OCI-LY3 (cell line): ENCODE data around the gene TNS3.

Experiments
- EZH2phosphoT487 ChIP-seq: fragments of 200-600 bp; shearing (Covaris generic); IDR thresholded peaks from 2 replicates; pipeline ENCODE4 v1.6.1; 2018; ENCODE audit warnings: antibody characterized with exemption, mixed run types, low read depth
- TF ChIP-seq, protein P1 (sequence below): fragments of 200-600, 300-600 bp; sonication (generic); IDR thresholded peaks from 2 replicates; pipeline ENCODE4 v1.5.1; 2014; ENCODE audit warnings: antibody characterized with exemption, low read length, low read depth

DNA sequence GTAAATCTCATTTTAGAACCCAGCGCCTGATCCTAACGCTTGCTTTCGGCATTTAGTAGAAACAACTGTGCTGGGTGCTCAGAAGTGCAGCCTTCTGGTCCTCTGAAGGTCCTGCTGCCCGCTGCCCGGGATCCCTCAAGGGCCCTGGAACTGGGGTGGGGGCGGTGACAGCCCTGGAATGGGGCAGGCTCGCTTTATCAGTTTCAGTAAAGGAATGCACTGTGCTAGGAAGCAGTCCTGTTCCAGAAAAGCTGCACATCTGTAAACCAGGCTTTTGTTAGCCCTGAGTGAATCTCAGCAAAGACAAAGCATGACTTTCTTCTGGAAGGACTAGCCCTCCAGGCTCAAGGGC is 254.6 kb downstream of the TNS3 start:
- TF ChIP-seq EZH2phosphoT487: no peak
- TF ChIP-seq, protein P1, sequence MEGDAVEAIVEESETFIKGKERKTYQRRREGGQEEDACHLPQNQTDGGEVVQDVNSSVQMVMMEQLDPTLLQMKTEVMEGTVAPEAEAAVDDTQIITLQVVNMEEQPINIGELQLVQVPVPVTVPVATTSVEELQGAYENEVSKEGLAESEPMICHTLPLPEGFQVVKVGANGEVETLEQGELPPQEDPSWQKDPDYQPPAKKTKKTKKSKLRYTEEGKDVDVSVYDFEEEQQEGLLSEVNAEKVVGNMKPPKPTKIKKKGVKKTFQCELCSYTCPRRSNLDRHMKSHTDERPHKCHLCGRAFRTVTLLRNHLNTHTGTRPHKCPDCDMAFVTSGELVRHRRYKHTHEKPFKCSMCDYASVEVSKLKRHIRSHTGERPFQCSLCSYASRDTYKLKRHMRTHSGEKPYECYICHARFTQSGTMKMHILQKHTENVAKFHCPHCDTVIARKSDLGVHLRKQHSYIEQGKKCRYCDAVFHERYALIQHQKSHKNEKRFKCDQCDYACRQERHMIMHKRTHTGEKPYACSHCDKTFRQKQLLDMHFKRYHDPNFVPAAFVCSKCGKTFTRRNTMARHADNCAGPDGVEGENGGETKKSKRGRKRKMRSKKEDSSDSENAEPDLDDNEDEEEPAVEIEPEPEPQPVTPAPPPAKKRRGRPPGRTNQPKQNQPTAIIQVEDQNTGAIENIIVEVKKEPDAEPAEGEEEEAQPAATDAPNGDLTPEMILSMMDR: no peak
